ENCODE results near the gene THSD7A. TPM values are rescaled to one million over a fixed set of nuclear protein-coding genes. Genes with fewer than 3 reads are reported as not detected.

The THSD7A gene
- total and polyA plus RNA-seq, 2 of the 8 experiments (the other 6 are each of a cell fraction or from before 2014, with no cell fraction given) = 0.44 to 1.2 TPM

DNA sequence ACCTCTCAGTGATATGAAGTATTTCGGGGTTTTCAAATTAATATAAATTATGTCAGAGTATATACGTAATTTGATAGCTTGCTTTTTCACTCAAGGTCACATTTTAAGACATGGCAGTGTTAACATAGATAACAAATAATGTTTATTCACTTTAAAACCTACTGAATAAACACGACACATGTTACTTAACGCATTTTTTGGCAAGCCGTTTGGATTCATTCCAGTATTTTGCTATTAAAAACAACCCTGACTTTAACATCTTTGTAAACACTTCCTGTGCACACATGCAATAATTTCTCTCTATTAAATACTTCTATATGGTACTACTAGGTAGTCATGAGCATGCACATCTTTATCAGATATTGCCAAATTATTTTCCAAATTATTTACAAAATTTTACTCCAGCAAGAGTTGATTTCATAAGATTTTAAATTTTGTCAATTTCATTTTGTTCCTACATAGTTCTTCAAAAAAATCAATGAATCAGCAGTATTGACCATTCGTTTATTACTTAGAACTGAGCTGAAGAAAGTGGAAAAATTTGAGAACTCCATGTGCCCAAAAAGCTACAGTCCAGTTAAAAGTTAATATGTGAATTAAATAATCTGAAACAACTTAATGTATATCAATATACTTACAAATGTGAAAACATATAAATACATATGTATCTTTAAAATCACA, 26.8 kb upstream of the THSD7A start:
- no peak overlapping the region for H3K27ac ChIP-seq (ENCODE audit: low read depth, low read length)
- H3K27me3 ChIP-seq (replicated peaks in 1 of 4; ENCODE audit: control insufficient read depth in 3 of 4, extremely low read depth in 1 of 4, insufficient read depth in 3 of 4, low read length in 3 of 4) = no peaks in the 10 kb centered on the region
- H3K56ac ChIP-seq (replicated peaks; ENCODE audit: insufficient read length, low read depth, low read length) = no peak overlapping the region
- no peak overlapping the region for H2AFZ ChIP-seq (ENCODE audit: low read length)
- H4K91ac ChIP-seq (replicated peaks; ENCODE audit: insufficient read length, low read length) = no peak overlapping the region
- no peak overlapping the region for H3K4me2 ChIP-seq (ENCODE audit: insufficient read depth in 1 of 2, low read depth in 2 of 2, low read length in 2 of 2)
- H3K4me3 ChIP-seq (ENCODE audit: extremely low read depth in 1 of 4, insufficient read depth in 2 of 4, low read depth in 3 of 4, low read length in 4 of 4) = no peak overlapping the region
- no peak overlapping the region for H3K14ac ChIP-seq (ENCODE audit: insufficient read length)
- H3K79me1 ChIP-seq (ENCODE audit: low read depth, low read length) = no peaks in the 10 kb centered on the region
- H2BK120ac ChIP-seq (replicated peaks; ENCODE audit: low read depth, low read length) = no peak overlapping the region
- no peaks in the 10 kb centered on the region for H3K79me2 ChIP-seq (ENCODE audit: control insufficient read depth in 1 of 2, insufficient read depth in 2 of 2, low read length in 2 of 2)
- no peaks in the 10 kb centered on the region for H3K23me2 ChIP-seq (ENCODE audit: low read depth, low read length)
- FAIRE-seq (no peak), DNase-seq (ENCODE audit: low read depth in 1 of 2, low spot score in 2 of 2) (no peak)
- H3K4me1 ChIP-seq (replicated peaks in 1 of 4; ENCODE audit: control insufficient read depth in 3 of 4, insufficient read depth in 4 of 4, low read length in 3 of 4) = no peaks in the 10 kb centered on the region
- H2BK20ac ChIP-seq (ENCODE audit: low read length) = no peak overlapping the region
- 87% methylated on average over 6 of the region's 6 CpGs; no CpG with 5 or more reads in 1 of the 2 experiments for WGBS, 2 experiments (ENCODE audit: extremely low coverage in 1 of 2, insufficient coverage in 1 of 2, insufficient read length in 1 of 2, insufficient replicate concordance in 2 of 2, low coverage in 1 of 2, low lambda C conversion rate in 2 of 2, missing lambda C conversion rate in 1 of 2)
- H2BK12ac ChIP-seq (ENCODE audit: low read depth, low read length) = no peak overlapping the region
- H4K20me1 ChIP-seq (replicated peaks in 1 of 2; ENCODE audit: control insufficient read depth in 1 of 2, insufficient read depth in 2 of 2, low read length in 2 of 2) = no peaks in the 10 kb centered on the region
- H2BK15ac ChIP-seq (ENCODE audit: low read length) = no peak overlapping the region
- ChIA-PET CTCF (ENCODE audit: partially characterized antibody) (no interaction called here), POLR2A (ENCODE audit: partially characterized antibody) (no interaction called here)
- H3K36me3 ChIP-seq (ENCODE audit: control insufficient read depth in 2 of 4, insufficient read depth in 4 of 4, low read length in 3 of 4) = no peaks in the 10 kb centered on the region
- H3K23ac ChIP-seq (ENCODE audit: insufficient read length) = no peak overlapping the region
- H2AK5ac ChIP-seq (ENCODE audit: low read depth, low read length) = no peak overlapping the region
- H3K9me3 ChIP-seq (ENCODE audit: insufficient read depth in 2 of 2, low read depth in 1 of 2, low read length in 1 of 2) = no peaks in the 10 kb centered on the region; a peak in 1 of 4 replicates
- no peak overlapping the region for H2BK5ac ChIP-seq (ENCODE audit: low read depth, low read length)
- no peak overlapping the region for H3K4ac ChIP-seq (replicated peaks; ENCODE audit: insufficient read length, low read depth, low read length)
- H4K8ac ChIP-seq (ENCODE audit: extremely low read depth, insufficient read depth, low read length) = no peak overlapping the region
- no peak overlapping the region for H4K5ac ChIP-seq (ENCODE audit: insufficient read length, low read depth, low read length)
- no peak overlapping the region for H3K18ac ChIP-seq (ENCODE audit: extremely low read depth, low read length)
- H3K9ac ChIP-seq (replicated peaks in 1 of 4; ENCODE audit: extremely low read depth in 1 of 4, low read depth in 3 of 4, low read length in 3 of 4) = no peak overlapping the region
- TF ChIP-seq CTBP2 (IDR thresholded peaks at IDR 0.05; ENCODE audit: borderline replicate concordance, insufficient read depth, insufficient read length, low read length) (no peak), CBX8 (IDR thresholded peaks at IDR 0.05; ENCODE audit: borderline replicate concordance, low read depth, low read length) (no peak), POLR2AphosphoS5 (IDR thresholded peaks at IDR 0.05; ENCODE audit: low read depth, low read length) (no peak)

Measured in H1 (cell line).